GM15510 (cell line): Measurements from ENCODE around the gene UVSSA.

Experiments
- POLR2A ChIP-seq: IDR thresholded peaks from 3 replicates; pipeline ENCODE4 v1.6.1; 2011; ENCODE audit warnings: borderline replicate concordance; ENCODE audit not compliant: insufficient read length; ENCODE audit errors: extremely low read depth

The UVSSA gene

DNA sequence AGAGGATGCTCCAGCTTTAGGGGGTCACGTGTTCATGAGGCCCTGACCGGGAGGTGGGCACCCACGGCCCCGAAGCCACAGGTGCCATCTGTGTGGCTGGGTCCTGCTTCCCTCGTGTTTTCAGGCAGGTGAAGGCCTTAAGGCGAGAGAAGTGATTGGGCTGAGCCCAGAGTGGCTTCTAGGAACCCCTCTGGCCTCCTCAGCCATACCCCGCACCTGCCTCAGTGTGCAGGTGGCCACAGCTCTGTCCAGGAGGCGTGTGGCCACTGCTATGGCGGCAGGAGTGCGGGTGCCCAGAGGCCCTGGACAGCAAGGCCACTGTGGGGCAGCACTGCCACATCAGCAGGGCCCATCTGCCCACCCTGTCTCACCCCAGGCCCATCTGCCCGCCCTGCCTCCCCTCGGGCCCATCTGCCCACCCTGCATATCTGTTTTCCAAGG, 34.2 kb downstream of the UVSSA start:
- no peak for TF ChIP-seq POLR2A

DNA sequence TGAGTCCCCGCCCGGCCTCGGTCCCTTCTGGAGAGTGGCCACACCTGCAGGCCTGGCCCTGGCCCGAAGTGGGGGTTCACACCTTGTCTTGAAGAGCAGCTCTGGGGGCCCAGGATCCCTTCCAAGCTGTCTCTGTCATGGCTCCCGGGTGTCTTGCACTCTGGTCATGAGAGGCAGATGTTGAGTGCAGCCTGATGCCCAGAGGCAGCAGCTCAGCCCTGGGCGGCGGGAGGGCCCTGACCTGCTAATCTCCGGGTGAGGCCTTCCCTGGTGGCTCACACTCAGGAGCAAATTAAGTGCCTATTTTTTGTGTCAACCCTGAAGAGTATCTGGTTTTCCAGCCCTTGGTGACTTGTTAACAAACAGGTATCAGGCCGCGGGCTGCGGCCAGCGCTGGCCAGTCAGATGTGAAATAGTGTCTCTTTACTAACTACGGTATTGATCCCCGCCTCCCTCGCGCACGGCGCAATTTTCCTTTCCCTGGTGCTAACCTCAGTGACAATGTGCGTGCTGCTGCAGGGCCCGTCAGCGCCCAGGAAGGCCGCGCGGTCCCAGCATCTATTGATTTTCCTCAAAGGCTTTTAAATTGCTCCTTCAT, 35.0 kb downstream of the UVSSA start:
- TF ChIP-seq POLR2A, result no peak

GRCh38 chr4:1382776-1383727, 36.0 kb downstream of the UVSSA start:
- TF ChIP-seq POLR2A, result no peak

GRCh38 chr4:1383728-1384591, 37.0 kb downstream of the UVSSA start:
- TF ChIP-seq POLR2A, result no peak

DNA sequence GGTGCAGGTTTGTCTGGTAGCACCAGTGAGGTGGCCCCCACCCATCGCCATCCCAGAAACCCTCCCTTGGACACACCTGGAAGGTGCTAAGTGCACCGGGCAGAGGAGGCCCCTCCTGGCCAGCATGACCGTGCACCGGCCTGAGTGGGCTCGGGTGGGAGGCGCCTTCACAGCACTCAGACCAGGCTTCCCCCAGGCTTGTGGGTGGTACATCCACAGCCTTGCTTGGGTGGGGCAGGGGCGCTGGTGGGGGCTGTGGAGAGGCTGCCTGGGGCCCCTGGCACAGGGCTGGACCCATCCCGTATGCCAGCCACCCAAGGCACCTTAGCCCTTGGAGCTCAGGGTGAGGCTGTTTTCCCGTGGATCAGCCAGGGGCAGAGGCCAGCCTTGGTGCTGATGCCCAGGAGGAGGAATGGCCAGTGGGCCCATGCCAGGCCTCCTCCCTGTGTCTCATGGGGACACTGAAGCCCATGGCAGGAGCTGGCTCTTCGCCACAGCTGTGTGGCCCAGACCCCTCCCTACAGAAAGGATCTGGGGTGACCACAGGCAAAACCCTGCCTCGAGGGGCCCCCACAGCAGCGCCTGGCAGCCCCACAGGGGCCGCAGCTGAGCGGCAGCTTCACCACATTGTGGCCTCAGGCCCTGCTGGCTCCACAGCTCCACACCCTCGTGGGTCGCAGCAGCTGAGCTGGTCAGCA, 37.8 kb downstream of the UVSSA start:
- TF ChIP-seq POLR2A, result no peak

DNA sequence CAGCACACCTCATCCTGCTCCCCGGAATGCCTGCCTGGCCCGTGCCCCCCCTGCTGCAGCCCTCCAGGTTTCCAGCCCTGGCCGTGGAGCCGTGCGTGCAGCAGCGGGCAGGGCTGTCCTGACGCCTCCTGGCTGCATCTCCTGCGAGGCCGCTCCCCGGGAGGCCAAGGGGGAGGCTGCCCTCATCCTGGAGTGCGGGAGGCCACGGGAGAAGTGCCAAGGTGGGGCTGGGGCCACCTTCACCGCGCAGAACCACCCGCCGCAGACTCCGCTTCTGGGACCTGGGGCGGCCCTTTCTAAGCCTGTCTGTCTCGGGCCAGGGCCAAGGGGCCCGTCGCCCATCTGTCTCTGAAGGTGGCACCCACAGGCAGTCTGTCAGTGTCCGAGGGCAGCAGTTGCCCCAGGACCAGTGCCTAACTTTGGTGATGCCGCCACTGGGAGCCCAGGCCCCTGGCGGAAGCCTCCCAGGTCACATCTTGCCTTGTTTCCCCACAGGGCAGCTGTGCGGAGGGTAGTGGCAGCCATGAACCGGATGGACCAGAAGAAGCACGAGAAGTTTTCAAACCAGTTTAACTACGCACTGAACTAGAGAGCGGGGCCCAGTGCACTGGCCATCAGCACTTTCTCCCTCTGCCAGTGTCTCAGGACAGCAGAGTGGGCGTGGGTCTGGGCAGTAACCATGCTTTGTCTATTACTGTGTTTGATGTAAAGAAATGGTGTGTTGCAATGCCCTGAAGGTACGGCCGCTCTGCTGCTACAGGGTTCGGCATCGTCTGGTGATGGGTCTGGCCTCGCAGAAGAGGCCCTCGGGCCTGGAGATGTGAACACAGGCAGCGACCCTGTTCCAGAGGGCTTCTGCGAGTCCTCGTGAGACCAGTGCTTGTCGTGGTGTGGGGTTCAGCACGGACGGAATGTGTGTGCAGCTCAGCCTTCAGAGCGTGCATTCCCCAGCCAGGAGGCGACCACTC, 38.6 kb downstream of the UVSSA start:
- no peak for TF ChIP-seq POLR2A

DNA sequence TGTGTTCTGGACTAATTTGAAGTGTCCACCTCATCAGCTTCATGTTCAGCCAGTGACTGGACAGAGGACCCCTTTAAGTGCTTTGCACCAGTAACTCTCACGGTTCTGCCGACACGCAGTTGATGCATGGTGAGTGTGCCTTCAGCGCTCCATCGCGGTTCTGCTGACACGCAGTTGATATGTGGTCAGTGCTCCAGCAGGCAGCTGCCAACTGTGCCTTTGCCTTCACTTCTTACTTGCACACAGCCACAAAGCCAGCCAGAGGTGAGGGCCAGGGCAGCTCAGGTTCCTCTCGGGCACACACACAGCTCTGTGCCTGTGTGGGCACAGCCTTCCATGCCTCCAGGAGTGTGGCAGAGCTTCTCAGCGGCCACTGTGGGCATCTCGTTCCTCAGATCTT, 46.9 kb downstream of the UVSSA start:
- no peak for TF ChIP-seq POLR2A

GRCh38 chr4:1395941-1396805, 49.2 kb downstream of the UVSSA start:
- TF ChIP-seq POLR2A, result no peak

GRCh38 chr4:1396806-1397455, 49.9 kb downstream of the UVSSA start:
- no peak for TF ChIP-seq POLR2A

DNA sequence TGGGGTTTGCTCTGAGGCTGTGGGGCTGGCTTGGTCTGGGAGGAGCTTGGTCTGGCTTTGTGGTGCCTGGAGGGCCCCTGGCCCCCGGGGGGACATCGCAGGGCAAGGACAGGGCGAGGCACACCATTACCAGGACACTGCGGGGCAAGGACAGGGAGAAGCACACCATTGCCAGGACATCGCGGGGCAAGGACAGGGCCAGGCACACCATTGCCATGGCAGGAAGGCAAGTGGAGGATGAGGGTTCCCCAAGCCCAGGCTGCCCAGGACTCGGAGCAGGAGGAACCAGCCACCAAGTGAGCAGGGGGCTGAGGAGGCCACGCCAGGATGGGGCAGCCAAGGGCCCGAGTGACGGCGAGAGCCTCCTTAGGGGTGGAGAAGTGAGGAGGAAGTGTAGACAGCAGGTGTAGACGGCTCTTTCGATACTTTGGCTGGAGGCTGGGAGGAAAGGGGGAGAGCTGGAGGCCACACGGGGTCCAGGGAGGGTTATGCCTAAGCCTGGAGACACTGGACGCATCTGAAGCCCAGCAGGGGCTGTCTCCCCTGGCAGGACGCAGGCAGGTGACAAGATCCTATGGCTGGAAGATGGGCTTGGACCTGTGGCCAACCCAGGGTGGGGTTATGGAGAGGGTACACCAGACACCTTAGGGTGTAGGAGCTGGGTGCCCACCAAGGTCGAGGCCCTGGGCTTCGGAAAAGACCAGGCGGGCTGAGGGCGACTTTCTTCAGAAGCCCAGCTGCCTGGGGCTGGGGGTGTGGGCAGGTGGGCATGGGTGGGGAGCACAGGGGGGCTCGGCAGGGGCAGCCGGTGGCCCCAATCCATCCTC, 51.9 kb downstream of the UVSSA start:
- TF ChIP-seq POLR2A, result no peak

GRCh38 chr4:1399508-1400190, 52.6 kb downstream of the UVSSA start:
- no peak for TF ChIP-seq POLR2A

- no peak for TF ChIP-seq POLR2A
Measured at GRCh38 chr4:1400191-1400805, 53.3 kb downstream of the UVSSA start.
